HepG2 (cell line): ENCODE results near the gene MIA. TPM values are rescaled to one million over a fixed set of nuclear protein-coding genes. Genes with fewer than 3 reads are reported as not detected.

Experiments
- ADNP ChIP-seq: sonication (generic); formaldehyde crosslinking; IDR thresholded peaks from 2 replicates; pipeline ENCODE4 v1.4.0; 2020; ENCODE audit warnings: missing genetic modification reagents
- BHLHE40 ChIP-seq: IDR thresholded peaks from 2 replicates; pipeline ENCODE4 v1.6.1; 2011; ENCODE audit warnings: low read length, improper control_type of control experiment
- EZH2 ChIP-seq: conservative IDR thresholded peaks from 2 replicates; pipeline ENCODE4 v1.6.1; 2012; ENCODE audit warnings: mild to moderate bottlenecking, low read depth, low read length, moderate library complexity
- GATAD1 ChIP-seq: IDR thresholded peaks from 2 replicates; pipeline ENCODE4 v1.6.1; 2016; ENCODE audit warnings: missing genetic modification reagents, missing compliant biosample characterization
- HDAC1 ChIP-seq: sonication (generic); formaldehyde crosslinking; IDR thresholded peaks from 2 replicates; pipeline ENCODE4 v1.5.1; 2020; ENCODE audit warnings: mild to moderate bottlenecking, missing genetic modification reagents
- HNF1B ChIP-seq: sonication (generic); formaldehyde crosslinking; IDR thresholded peaks from 2 replicates; pipeline ENCODE4 v1.5.1; 2020; ENCODE audit warnings: mild to moderate bottlenecking, moderate library complexity, missing genetic modification reagents
- HNRNPL ChIP-seq: fragments of 200-400 bp; formaldehyde crosslinking; IDR thresholded peaks from 2 replicates; pipeline ENCODE4 v1.6.1; 2017; ENCODE audit warnings: mild to moderate bottlenecking, low read depth, low read length
- ISL2 ChIP-seq: sonication (generic); formaldehyde crosslinking; IDR thresholded peaks from 2 replicates; pipeline ENCODE4 v1.5.0; 2020; ENCODE audit warnings: missing genetic modification reagents
- KLF6 ChIP-seq: IDR thresholded peaks from 2 replicates; pipeline ENCODE4 v1.8.0; 2016; ENCODE audit warnings: missing biosample characterization, missing genetic modification reagents
- PBX2 ChIP-seq: IDR thresholded peaks from 2 replicates; pipeline ENCODE4 v1.6.1; 2016; ENCODE audit warnings: control low read depth
- PHF5A ChIP-seq: IDR thresholded peaks from one replicate; pipeline ENCODE4 v1.6.1; 2018; ENCODE audit warnings: low read depth, missing genetic modification reagents; ENCODE audit not compliant: unreplicated experiment
- WIZ ChIP-seq: sonication (generic); formaldehyde crosslinking; IDR thresholded peaks from 2 replicates; pipeline ENCODE4 v1.5.1; 2020; ENCODE audit warnings: mild to moderate bottlenecking, missing genetic modification reagents
- ZBTB4 ChIP-seq: sonication (generic); formaldehyde crosslinking; IDR thresholded peaks from 2 replicates; pipeline ENCODE4 v1.4.0; 2020; ENCODE audit warnings: missing genetic modification reagents, mild to moderate bottlenecking, borderline replicate concordance
- ZBTB7B ChIP-seq: sonication (generic); formaldehyde crosslinking; IDR thresholded peaks from 2 replicates; pipeline ENCODE4 v1.4.0; 2020; ENCODE audit warnings: missing genetic modification reagents
- ZNF484 ChIP-seq: sonication (generic); formaldehyde crosslinking; IDR thresholded peaks from 2 replicates; pipeline ENCODE4 v1.5.1; 2020; ENCODE audit warnings: mild to moderate bottlenecking, low read depth, missing genetic modification reagents, borderline replicate concordance
- ZNF639 ChIP-seq: conservative IDR thresholded peaks from 2 replicates; pipeline ENCODE4 v1.6.1; 2018; ENCODE audit warnings: missing genetic modification reagents
- ZNF749 ChIP-seq: sonication (generic); formaldehyde crosslinking; IDR thresholded peaks from 2 replicates; pipeline ENCODE4 v1.8.0; 2022; ENCODE audit warnings: mild to moderate bottlenecking, missing genetic modification reagents, moderate library complexity, borderline replicate concordance
- ZSCAN20 ChIP-seq: sonication (generic); formaldehyde crosslinking; IDR thresholded peaks from 2 replicates; pipeline ENCODE4 v1.4.0; 2020; ENCODE audit warnings: missing genetic modification reagents, mild to moderate bottlenecking, borderline replicate concordance
- ZXDC ChIP-seq: sonication (generic); formaldehyde crosslinking; IDR thresholded peaks from 2 replicates; pipeline ENCODE4 v1.5.0; 2020; ENCODE audit warnings: mild to moderate bottlenecking, missing genetic modification reagents
- polyA plus RNA-seq, 8 experiments: library from polyadenylated mRNA; depleted of rRNA in 3 of 8; stranded (reverse) in 7 of 8; unstranded in 1 of 8; fragments of >200 nt; fragmentation: Illumina TruSeq in 4 of 8; extraction: Trizol in 4 of 8; gene quantifications; 2 replicates each; pipeline versions ENCODE4 v1.2.1 to v1.2.3, GENCODE V29; 2011 to 2016; ENCODE audit warnings: low read depth in 4 of 8, missing spikeins in 1 of 8, mixed read lengths in 1 of 8; ENCODE audit not compliant: insufficient read depth in 1 of 8
- total RNA-seq, 5 experiments: library from RNA; depleted of rRNA; stranded (reverse); fragments of >200 nt; fragmentation: Illumina TruSeq; extraction: Trizol; gene quantifications; 2 replicates each; pipeline ENCODE4 v1.2.3, GENCODE V29; 2016; ENCODE audit warnings: low read depth in 1 of 5

The MIA gene
- total and polyA plus RNA-seq, 2 of the 13 experiments (the other 11 are each of a cell fraction or from before 2014, with no cell fraction given), result 0.61 TPM; not detected in 1

GRCh38 chr19:40797963-40798682 lies 22.8 kb downstream of the MIA start (continued):
- no peak for TF ChIP-seq ZNF749
- TF ChIP-seq KLF6 (CRISPR knock-in tag), result no peak
- TF ChIP-seq ZBTB4 (CRISPR knock-in tag), result no peak; the same call in 1 of the 2 replicates
- TF ChIP-seq WIZ, result 0 out of 2 replicates have a peak, but pooled peaks have one; percentile 42
- peak; percentile 64; the same call in 1 of the 2 replicates for TF ChIP-seq ZSCAN20 (CRISPR knock-in tag)
- peak; percentile 35; the same call in 1 of the 2 replicates for TF ChIP-seq HNF1B (CRISPR knock-in tag)
- TF ChIP-seq HDAC1 (CRISPR knock-in tag), result peak; percentile 78
- TF ChIP-seq PHF5A (CRISPR knock-in tag), result peak; percentile 26
- peak; percentile 70; the same call in 1 of the 2 replicates for TF ChIP-seq HNRNPL
- 0 out of 2 replicates have a peak, but pooled peaks have one; percentile 40 for TF ChIP-seq GATAD1 (CRISPR knock-in tag)
- peak; percentile 42; the same call in 1 of the 2 replicates for TF ChIP-seq ADNP (CRISPR knock-in tag)
- no peak for TF ChIP-seq EZH2
- 0 out of 2 replicates have a peak, but pooled peaks have one; percentile 27 for TF ChIP-seq ZNF484 (CRISPR knock-in tag)
- no peak for TF ChIP-seq ZXDC
- TF ChIP-seq ISL2 (CRISPR knock-in tag), result no peak; the same call in 1 of the 2 replicates
- no peak for TF ChIP-seq ZNF639 (CRISPR knock-in tag)
- TF ChIP-seq BHLHE40, result peak; percentile 76
- no peak for TF ChIP-seq ZBTB7B (CRISPR knock-in tag)
- no peak for TF ChIP-seq PBX2 (CRISPR knock-in tag)
